Right atrium auricular region (tissue), 2 donors: Measurements from ENCODE around the gene PPP1R15B. TPM values are rescaled to one million over a fixed set of nuclear protein-coding genes. Genes with fewer than 3 reads are reported as not detected.
A peak's percentile ranks its signal among the peaks of the same experiment; 100 is the strongest.

ENCODE experiments used
- DNase-seq: peaks from one replicate; pipeline ENCODE4 v3.0.0-alpha.2; 2019; ENCODE audit warnings: low spot score
- H3K27ac ChIP-seq, 2 donors: fragments of 200-600 bp; sonication (generic); 1 replicate in 1 of 2; 2 replicates in 1 of 2; pipeline ENCODE4 v1.5.1; 2016 to 2019
- H3K27me3 ChIP-seq, 2 donors: fragments of 200-600 bp; sonication (generic); one replicate each; pipeline versions ENCODE4 v1.5.1 to v1.6.0; 2017 to 2019
- H3K36me3 ChIP-seq: fragments of 200-600 bp; sonication (generic); one replicate; pipeline ENCODE4 v1.5.1; 2016
- H3K4me1 ChIP-seq, 2 donors: fragments of 200-600 bp; sonication (generic); one replicate each; pipeline versions ENCODE4 v1.5.1 to v1.6.0; 2017 to 2019
- H3K4me3 ChIP-seq, 2 donors: fragments of 200-600 bp; sonication (generic); 1 replicate in 1 of 2; 2 replicates in 1 of 2; pipeline ENCODE4 v1.5.1; 2017 to 2019; ENCODE audit warnings: mild to moderate bottlenecking in 1 of 2, moderate library complexity in 1 of 2
- H3K9me3 ChIP-seq, 2 donors: fragments of 200-600 bp; sonication (generic); one replicate each; pipeline ENCODE4 v1.5.1; 2019
- CTCF ChIP-seq, 2 donors: fragments of 200-600 bp; sonication (generic); IDR thresholded peaks; one replicate each; pipeline ENCODE4 v1.5.1; 2019; ENCODE audit warnings: antibody characterized with exemption in 2 of 2
- total RNA-seq, 2 donors: library from RNA; depleted of rRNA; stranded (reverse); fragments of >200 nt; gene quantifications; one replicate each; pipeline ENCODE4 v1.1.0, GENCODE V29; 2016

PPP1R15B gene
- total RNA-seq, 2 donors from 2014 or later, result 27.3 to 30.9 TPM

GRCh38 chr1:204398197-204399125 lies 13.2 kb downstream of the PPP1R15B start:
- Histone ChIP-seq H3K9me3 (no peaks in the 10 kb centered on the region), H3K4me3 (no peak overlapping the region), H3K27me3 (no peaks in the 10 kb centered on the region), H3K36me3 (peaks cover 28% of the 10 kb centered on the region), H3K27ac (no peak overlapping the region), H3K4me1 (no peaks in the 10 kb centered on the region)
- DNase-seq, result no peak
- TF ChIP-seq CTCF (IDR thresholded peaks at IDR 0.05), result peak; percentile 59 to 82

DNA sequence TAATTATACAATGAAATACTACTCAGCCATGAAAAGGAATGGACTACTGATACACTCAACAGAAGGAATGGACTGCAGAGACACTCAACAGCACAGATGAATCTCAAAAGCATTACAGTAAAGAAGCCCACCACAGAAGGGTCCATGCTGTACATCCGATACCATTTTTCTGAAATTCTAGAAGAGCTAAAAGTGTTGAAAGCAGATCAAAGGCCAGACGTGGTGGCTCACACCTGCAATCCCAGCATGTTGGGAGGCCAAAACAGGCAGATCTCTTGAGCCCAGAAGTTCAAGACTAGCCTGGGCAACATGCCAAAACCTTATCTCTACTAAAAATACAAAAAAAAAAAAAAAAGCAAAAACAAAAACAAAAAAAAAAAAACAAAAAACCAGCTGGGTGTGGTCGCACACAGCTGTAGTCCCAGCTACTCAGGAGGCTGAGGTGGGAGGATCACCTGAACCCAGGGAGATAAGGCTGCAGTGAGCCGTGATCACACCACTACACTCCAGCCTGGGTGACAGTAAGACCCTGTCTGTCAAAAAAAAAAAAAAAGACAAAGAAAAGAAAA lies 15.5 kb downstream of the PPP1R15B start:
- DNase-seq, result no peak
- peaks cover 15% of the 10 kb centered on the region for H3K36me3 ChIP-seq
- H3K4me3 ChIP-seq, result no peak overlapping the region
- H3K27me3 ChIP-seq, result no peaks in the 10 kb centered on the region
- no peak for TF ChIP-seq CTCF (IDR thresholded peaks at IDR 0.05)
- no peak overlapping the region for H3K27ac ChIP-seq
- H3K4me1 ChIP-seq, result no peaks in the 10 kb centered on the region
- H3K9me3 ChIP-seq, result no peaks in the 10 kb centered on the region

DNA sequence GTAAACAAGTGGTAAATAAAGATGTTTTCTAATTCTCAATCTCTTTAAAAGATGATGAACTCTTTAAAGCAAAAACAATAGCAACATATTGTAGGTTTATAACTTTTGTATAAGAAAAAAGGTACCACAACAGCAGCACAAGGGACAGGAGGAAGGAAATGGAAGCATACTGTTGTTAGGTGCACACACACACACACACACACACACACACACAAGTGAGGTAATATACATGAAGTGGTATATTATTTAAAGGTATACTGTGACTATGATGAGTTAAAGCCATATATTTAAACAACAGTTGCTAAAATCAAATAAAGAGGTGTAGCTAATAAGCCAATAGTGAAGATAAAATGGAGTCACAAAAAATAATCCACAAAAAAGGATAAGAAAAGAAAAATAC lies 20.0 kb downstream of the PPP1R15B start:
- DNase-seq, result no peak
- no peak for TF ChIP-seq CTCF (IDR thresholded peaks at IDR 0.05)
- Histone ChIP-seq H3K4me3 (no peak overlapping the region), H3K27ac (no peak overlapping the region), H3K27me3 (no peaks in the 10 kb centered on the region), H3K4me1 (no peaks in the 10 kb centered on the region), H3K36me3 (no peaks in the 10 kb centered on the region), H3K9me3 (no peaks in the 10 kb centered on the region)

GRCh38 chr1:204390751-204391466 lies 20.7 kb downstream of the PPP1R15B start:
- Histone ChIP-seq H3K9me3 (no peaks in the 10 kb centered on the region), H3K4me3 (no peak overlapping the region), H3K27ac (no peak overlapping the region), H3K27me3 (no peaks in the 10 kb centered on the region), H3K4me1 (no peaks in the 10 kb centered on the region), H3K36me3 (no peaks in the 10 kb centered on the region)
- DNase-seq, result no peak
- TF ChIP-seq CTCF (IDR thresholded peaks at IDR 0.05), result no peak

- DNase-seq, result no peak
- Histone ChIP-seq H3K27ac (no peak overlapping the region), H3K4me3 (no peak overlapping the region), H3K9me3 (no peaks in the 10 kb centered on the region), H3K4me1 (peaks cover 0 to 9% of the 10 kb centered on the region in 2 donors), H3K27me3 (no peaks in the 10 kb centered on the region), H3K36me3 (no peaks in the 10 kb centered on the region)
- TF ChIP-seq CTCF (IDR thresholded peaks at IDR 0.05), result no peak
These were observed 25.9 kb downstream of the PPP1R15B start for GRCh38 chr1:204385727-204386126.
